Large intestine (tissue), 3 donors: ENCODE measurements around the gene MTNR1B. TPM values are rescaled to one million over a fixed set of nuclear protein-coding genes. Genes with fewer than 3 reads are reported as not detected.

Experiments used
- DNase-seq, 2 donors: peaks; one replicate each; pipeline versions ENCODE4 v3.0.0 to v3.0.0-alpha.2; 2013
- H3K27ac ChIP-seq: one replicate; pipeline ENCODE4 v1.5.1; 2013; ENCODE audit warnings: low read length
- H3K27me3 ChIP-seq: 2 replicates; pipeline ENCODE4 v1.6.1; 2013; ENCODE audit warnings: low read length; ENCODE audit not compliant: control insufficient read depth, insufficient read depth
- H3K36me3 ChIP-seq: 2 replicates; pipeline ENCODE4 v1.6.1; 2013; ENCODE audit warnings: low read length; ENCODE audit not compliant: control insufficient read depth, insufficient read depth
- H3K4me1 ChIP-seq: one replicate; pipeline ENCODE4 v1.6.1; 2013; ENCODE audit warnings: low read length; ENCODE audit not compliant: control insufficient read depth, insufficient read depth
- H3K4me3 ChIP-seq: one replicate; pipeline ENCODE4 v1.5.1; 2013; ENCODE audit warnings: low read length
- H3K9me3 ChIP-seq: one replicate; pipeline ENCODE4 v1.6.1; 2013; ENCODE audit warnings: mild to moderate bottlenecking, low read depth, low read length, moderate library complexity; ENCODE audit not compliant: control insufficient read depth
- WGBS: methylation state at CpG from one replicate; pipeline ENCODE4 v1.1.5; 2013; ENCODE audit warnings: low lambda C conversion rate; ENCODE audit not compliant: insufficient coverage; 5-methylcytosine and 5-hydroxymethylcytosine counted together
- polyA plus RNA-seq: library from polyadenylated mRNA; unstranded; fragments of 120-200 nt; gene quantifications from one replicate; pipeline ENCODE4 v1.2.1, GENCODE V29; 2013

Gene MTNR1B
- polyA plus RNA-seq, 1 donor, result 0.55 TPM

GRCh38 chr11:93002380-93002779, 32.9 kb downstream of the MTNR1B start:
- no CpG with 5 or more reads among the region's 3 CpGs for WGBS
- H3K36me3 ChIP-seq, result no peaks in the 10 kb centered on the region

GRCh38 chr11:93005239-93005638, 35.8 kb downstream of the MTNR1B start:
- H3K27me3 ChIP-seq, result no peaks in the 10 kb centered on the region
- H3K9me3 ChIP-seq, result no peaks in the 10 kb centered on the region
- no CpG with 5 or more reads among the region's 1 CpG for WGBS
- H3K4me1 ChIP-seq, result no peaks in the 10 kb centered on the region
- H3K36me3 ChIP-seq, result no peaks in the 10 kb centered on the region
- H3K27ac ChIP-seq, result no peak overlapping the region
- DNase-seq, result no peak
- no peak overlapping the region for H3K4me3 ChIP-seq

More at GRCh38 chr11:93002380-93002779, 32.9 kb downstream of the MTNR1B start:
- Histone ChIP-seq H3K9me3 (no peaks in the 10 kb centered on the region), H3K27ac (no peak overlapping the region), H3K27me3 (no peaks in the 10 kb centered on the region), H3K4me3 (no peak overlapping the region), H3K4me1 (no peaks in the 10 kb centered on the region)
- no peak for DNase-seq

GRCh38 chr11:93013646-93014045, 44.2 kb downstream of the MTNR1B start:
- H3K27me3 ChIP-seq, result no peaks in the 10 kb centered on the region
- DNase-seq, result no peak
- no peaks in the 10 kb centered on the region for H3K4me1 ChIP-seq
- no peak overlapping the region for H3K27ac ChIP-seq
- H3K4me3 ChIP-seq, result no peak overlapping the region
- H3K36me3 ChIP-seq, result no peaks in the 10 kb centered on the region
- H3K9me3 ChIP-seq, result no peaks in the 10 kb centered on the region
- WGBS, result 40% methylated on average over 1 of the region's 1 CpG

- H3K4me1 ChIP-seq, result no peaks in the 10 kb centered on the region
- no peak overlapping the region for H3K27ac ChIP-seq
- no peaks in the 10 kb centered on the region for H3K27me3 ChIP-seq
- H3K9me3 ChIP-seq, result no peaks in the 10 kb centered on the region
- H3K36me3 ChIP-seq, result no peaks in the 10 kb centered on the region
- no peak for DNase-seq
- no peak overlapping the region for H3K4me3 ChIP-seq
- WGBS, result 100% methylated on average over 1 of the region's 1 CpG
Measured at GRCh38 chr11:93016595-93016994, 47.1 kb downstream of the MTNR1B start.

- no peak for DNase-seq
- H3K4me3 ChIP-seq, result no peak overlapping the region
- H3K9me3 ChIP-seq, result no peaks in the 10 kb centered on the region
- no peaks in the 10 kb centered on the region for H3K27me3 ChIP-seq
- no peaks in the 10 kb centered on the region for H3K4me1 ChIP-seq
- H3K27ac ChIP-seq, result no peak overlapping the region
- WGBS, result 100% methylated on average over 2 of the region's 9 CpGs
- no peaks in the 10 kb centered on the region for H3K36me3 ChIP-seq
Measured at GRCh38 chr11:93017821-93018690, 48.6 kb downstream of the MTNR1B start.

GRCh38 chr11:93020248-93021046, 51.0 kb downstream of the MTNR1B start:
- Histone ChIP-seq H3K27me3 (no peaks in the 10 kb centered on the region), H3K27ac (no peak overlapping the region), H3K36me3 (no peaks in the 10 kb centered on the region), H3K4me3 (no peak overlapping the region), H3K9me3 (no peaks in the 10 kb centered on the region), H3K4me1 (no peaks in the 10 kb centered on the region)
- WGBS, result 87% methylated on average over 3 of the region's 5 CpGs
- no peak for DNase-seq

- H3K4me3 ChIP-seq, result no peak overlapping the region
- no peaks in the 10 kb centered on the region for H3K36me3 ChIP-seq
- no peaks in the 10 kb centered on the region for H3K4me1 ChIP-seq
- no peak overlapping the region for H3K27ac ChIP-seq
- H3K27me3 ChIP-seq, result no peaks in the 10 kb centered on the region
- H3K9me3 ChIP-seq, result no peaks in the 10 kb centered on the region
- no peak for DNase-seq
- no CpG with 5 or more reads among the region's 1 CpG for WGBS
Measured at GRCh38 chr11:93024369-93024768, 54.9 kb downstream of the MTNR1B start.

GRCh38 chr11:93025558-93026255, 56.3 kb downstream of the MTNR1B start:
- no peaks in the 10 kb centered on the region for H3K27me3 ChIP-seq
- no peaks in the 10 kb centered on the region for H3K9me3 ChIP-seq
- H3K36me3 ChIP-seq, result no peaks in the 10 kb centered on the region
- WGBS, result no CpG with 5 or more reads among the region's 3 CpGs
- no peaks in the 10 kb centered on the region for H3K4me1 ChIP-seq
- H3K27ac ChIP-seq, result no peak overlapping the region
- no peak overlapping the region for H3K4me3 ChIP-seq
- no peak for DNase-seq

- H3K27me3 ChIP-seq, result no peaks in the 10 kb centered on the region
- no peaks in the 10 kb centered on the region for H3K9me3 ChIP-seq
- H3K36me3 ChIP-seq, result no peaks in the 10 kb centered on the region
- H3K4me3 ChIP-seq, result no peak overlapping the region
- WGBS, result no CpG with 5 or more reads among the region's 6 CpGs
- H3K4me1 ChIP-seq, result no peaks in the 10 kb centered on the region
- DNase-seq, result no peak
- H3K27ac ChIP-seq, result no peak overlapping the region
Measured at GRCh38 chr11:93028960-93029522, 59.6 kb downstream of the MTNR1B start.

- H3K4me3 ChIP-seq, result no peak overlapping the region
- no peaks in the 10 kb centered on the region for H3K27me3 ChIP-seq
- H3K36me3 ChIP-seq, result no peaks in the 10 kb centered on the region
- no peaks in the 10 kb centered on the region for H3K9me3 ChIP-seq
- no peaks in the 10 kb centered on the region for H3K4me1 ChIP-seq
- DNase-seq, result no peak
- H3K27ac ChIP-seq, result no peak overlapping the region
- no CpG with 5 or more reads among the region's 8 CpGs for WGBS
Measured at GRCh38 chr11:93031386-93031785, 61.9 kb downstream of the MTNR1B start.
